K562 (cell line): ENCODE results near the gene MAGI2. TPM values are rescaled to one million over a fixed set of nuclear protein-coding genes. Genes with fewer than 3 reads are reported as not detected.

Experiments
- ATAC-seq: fragments of 200-7000 bp; cut with Tn5 transposase; 3 replicates; pipeline ENCODE4 v1.9.1; 2020; ENCODE audit warnings: moderate library complexity
- BruUV-seq: library from RNA; stranded (reverse); fragments of 400-500 nt; replicated peaks from 2 replicates; lab custom pipeline; 2021; lab: Mats Ljungman, UMichigan
- CTCF ChIA-PET: fragments of 300-600 bp; formaldehyde crosslinking; extraction: SDS; loops from one replicate; lab custom pipeline; 2021; ENCODE audit warnings: low intra/inter-chr PET ratio; lab: Yijun Ruan, JAX
- POLR2A ChIA-PET: fragments of 300-600, 350-650 bp; sonication (Branson Sonifier 250); formaldehyde crosslinking; extraction: SDS; loops from one replicate; lab custom pipeline; 2021; ENCODE audit warnings: antibody characterized with exemption, inconsistent platforms; lab: Yijun Ruan, JAX
- DNase-seq, 4 experiments: peaks; one replicate each; pipeline versions ENCODE4 v3.0.0 to v3.0.0-alpha.2; 2011 to 2018; ENCODE audit warnings: low spot score in 3 of 4, mixed read lengths in 3 of 4; ENCODE audit errors: extremely low read depth in 1 of 4
- FAIRE-seq: peaks from 2 replicates; lab custom pipeline; 2011; peaks lifted over from hg19 to GRCh38; lab: Jason Lieb, UNC
- H2AFZ ChIP-seq: 2 replicates; pipeline ENCODE4 v1.6.0; 2011; ENCODE audit warnings: low read depth, low read length, control low read depth, inconsistent platforms
- H3K27ac ChIP-seq: fragments of 200-600 bp; 3 replicates; pipeline ENCODE4 v1.8.0; 2011; ENCODE audit warnings: low read depth, mild to moderate bottlenecking, control low read depth, inconsistent platforms, low read length, moderate library complexity, mixed read lengths; ENCODE audit errors: extremely low read depth
- H3K27me3 ChIP-seq, 2 experiments: fragments of 300-600 bp in 1 of 2; 2 replicates in 1 of 2; 3 replicates in 1 of 2; pipeline versions ENCODE4 v1.6.0 to v1.8.0; 2011; ENCODE audit warnings: inconsistent platforms in 2 of 2, low read length in 2 of 2, mild to moderate bottlenecking in 1 of 2, mixed read lengths in 1 of 2, moderate library complexity in 1 of 2; ENCODE audit not compliant: control insufficient read depth in 2 of 2, insufficient read depth in 2 of 2
- H3K36me3 ChIP-seq: fragments of 300-600 bp; 3 replicates; pipeline ENCODE4 v1.8.0; 2011; ENCODE audit warnings: mild to moderate bottlenecking, low read length, inconsistent platforms; ENCODE audit not compliant: control insufficient read depth, insufficient read depth
- H3K4me1 ChIP-seq, 2 experiments: fragments of 200-600 bp in 1 of 2; replicated peaks in 1 of 2; 2 replicates in 1 of 2; 3 replicates in 1 of 2; pipeline versions ENCODE4 v1.5.1 to v1.8.0; 2011; ENCODE audit warnings: inconsistent platforms in 2 of 2, low read length in 2 of 2, mild to moderate bottlenecking in 1 of 2, mixed read lengths in 1 of 2, moderate library complexity in 1 of 2; ENCODE audit not compliant: control insufficient read depth in 2 of 2, insufficient read depth in 2 of 2
- H3K4me2 ChIP-seq: 2 replicates; pipeline ENCODE4 v1.6.1; 2011; ENCODE audit warnings: low read length, control low read depth, inconsistent platforms, mixed read lengths; ENCODE audit not compliant: insufficient read depth
- H3K4me3 ChIP-seq: fragments of 200-600 bp; sonication (generic), shearing (Covaris generic); 2 replicates; pipeline ENCODE4 v1.5.1; 2016; ENCODE audit warnings: control low read depth, inconsistent platforms
- H3K79me2 ChIP-seq: fragments of 200-600 bp; 3 replicates; pipeline ENCODE4 v1.8.0; 2011; ENCODE audit warnings: low read length, inconsistent platforms; ENCODE audit not compliant: control insufficient read depth, insufficient read depth
- H3K9ac ChIP-seq, 2 experiments: 2 replicates each; pipeline versions ENCODE4 v1.6.0 to v1.6.1; 2011; ENCODE audit warnings: low read depth in 2 of 2, low read length in 2 of 2, control low read depth in 1 of 2, inconsistent platforms in 1 of 2, mild to moderate bottlenecking in 1 of 2, mixed read lengths in 1 of 2; ENCODE audit not compliant: insufficient read depth in 1 of 2
- H3K9me1 ChIP-seq: one replicate; pipeline ENCODE4 v1.6.0; 2011; ENCODE audit warnings: inconsistent platforms, mild to moderate bottlenecking, low read length, moderate library complexity; ENCODE audit not compliant: control insufficient read depth, insufficient read depth
- H3K9me3 ChIP-seq: replicated peaks from 2 replicates; pipeline ENCODE4 v1.5.1; 2011; ENCODE audit warnings: low read depth, low read length, inconsistent platforms; ENCODE audit not compliant: control insufficient read depth, insufficient read depth
- H4K20me1 ChIP-seq: replicated peaks from 2 replicates; pipeline ENCODE4 v1.6.1; 2011; ENCODE audit warnings: low read length, inconsistent platforms, mixed read lengths; ENCODE audit not compliant: control insufficient read depth, insufficient read depth
- DPF2 ChIP-seq: fragments of 450-650 bp; IDR thresholded peaks from 2 replicates; pipeline ENCODE4 v1.6.1; 2016
- HEY1 ChIP-seq: fragments of 250-450 bp; sonication (Bioruptor Pico); IDR thresholded peaks from 2 replicates; pipeline ENCODE4 v1.5.0; 2020; ENCODE audit warnings: mild to moderate bottlenecking, moderate library complexity, borderline replicate concordance
- MAFK ChIP-seq: IDR thresholded peaks from 2 replicates; pipeline ENCODE4 v1.6.1; 2011; ENCODE audit warnings: low read length, improper control_type of control experiment
- WGBS: fragments of 100-300 bp; shearing (Covaris generic); methylation state at CpG from one replicate; pipeline ENCODE4 v1.1.6; 2016; ENCODE audit warnings: low coverage, mixed read lengths; ENCODE audit not compliant: insufficient coverage; ENCODE audit errors: missing lambda C conversion rate; 5-methylcytosine and 5-hydroxymethylcytosine counted together
- in situ Hi-C: fragments of 300-500 bp; cut with MboI; formaldehyde crosslinking; loops from 4 replicates; pipeline ENCODE4 v1.15.0; 2018; ENCODE audit warnings: inconsistent platforms, mixed read lengths
- intact Hi-C: fragments of 100-400 bp; cut with micrococcal nuclease; formaldehyde crosslinking; loops from 2 replicates; pipeline ENCODE4 v1.14.2; 2022
- polyA plus RNA-seq, 8 experiments: library from polyadenylated mRNA; depleted of rRNA in 4 of 8; stranded (reverse) in 5 of 8; unstranded in 3 of 8; fragments of >200 nt; fragmentation: Nextera tagmentation in 2 of 8; fragmentation: Illumina TruSeq in 1 of 8; extraction: Ambion mirVana in 2 of 8; extraction: Trizol in 1 of 8; gene quantifications; 2 replicates each; pipeline versions ENCODE4 v1.2.1 to v1.2.3, GENCODE V29; 2011 to 2014; ENCODE audit warnings: inconsistent platforms in 1 of 8, missing spikeins in 1 of 8
- total RNA-seq, 7 experiments: library from RNA; depleted of rRNA in 6 of 7; stranded (reverse); fragments of >200 nt in 6 of 7; fragmentation: Illumina TruSeq in 2 of 7; extraction: Trizol in 2 of 7; gene quantifications; 2 replicates each; pipeline versions ENCODE4 v1.2.1 to v1.2.3, GENCODE V29; 2011 to 2021; ENCODE audit warnings: low replicate concordance in 1 of 7
- TF ChIP-seq, protein P1 (sequence below): sonication (generic); formaldehyde crosslinking; IDR thresholded peaks from 2 replicates; pipeline ENCODE4 v1.8.0; 2022; ENCODE audit warnings: mild to moderate bottlenecking, missing genetic modification reagents
- TF ChIP-seq, protein P2 (sequence below): fragments of 450-650 bp; IDR thresholded peaks from 2 replicates; pipeline ENCODE4 v1.6.1; 2016
- TF ChIP-seq, protein P3 (sequence below): fragments of 450-650 bp; IDR thresholded peaks from 2 replicates; pipeline ENCODE4 v1.6.1; 2016; ENCODE audit warnings: mild to moderate bottlenecking

The MAGI2 gene
- total and polyA plus RNA-seq, 9 of the 15 experiments (the other 6 are each of a cell fraction or from before 2014, with no cell fraction given), result 0.27 to 1.4 (median 0.70) TPM

DNA sequence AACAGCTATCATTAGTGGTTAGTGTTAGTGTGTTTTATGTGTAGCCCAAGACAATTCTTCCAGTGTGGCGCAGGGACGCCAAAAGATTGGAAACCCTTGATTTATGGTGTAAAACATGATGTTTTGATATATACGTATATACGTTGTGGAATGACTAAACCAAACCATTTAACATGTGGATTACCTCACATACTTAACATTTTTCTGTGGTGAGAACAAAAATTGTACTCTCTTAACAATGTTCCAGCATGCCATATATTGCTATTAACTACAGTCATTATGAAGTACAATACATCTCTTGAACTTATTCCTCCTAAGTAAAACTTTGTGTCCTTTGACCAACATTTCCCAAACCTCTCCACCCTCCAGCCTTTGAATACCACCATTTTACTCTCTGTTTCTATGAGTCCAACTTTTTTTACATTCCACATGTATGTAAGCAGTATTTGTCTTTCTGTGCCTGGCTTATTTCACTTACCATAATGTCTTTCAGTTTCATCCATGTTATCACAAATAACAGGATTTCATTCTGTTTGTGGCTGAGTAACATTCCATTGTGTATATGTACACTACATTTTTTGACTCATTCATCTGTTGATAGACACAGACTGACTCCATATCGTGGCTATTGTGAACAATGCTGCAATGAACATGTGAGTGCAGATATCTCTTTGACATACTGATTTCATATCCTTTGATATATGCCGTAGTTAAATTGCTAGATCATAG, 42.2 kb upstream of the MAGI2 start:
- no peak overlapping the region for H3K9ac ChIP-seq
- CTCF ChIA-PET, result no interaction called here
- H3K79me2 ChIP-seq, result no peaks in the 10 kb centered on the region
- H3K4me2 ChIP-seq, result no peak overlapping the region
- no peak for TF ChIP-seq MAFK
- TF ChIP-seq, protein P1, sequence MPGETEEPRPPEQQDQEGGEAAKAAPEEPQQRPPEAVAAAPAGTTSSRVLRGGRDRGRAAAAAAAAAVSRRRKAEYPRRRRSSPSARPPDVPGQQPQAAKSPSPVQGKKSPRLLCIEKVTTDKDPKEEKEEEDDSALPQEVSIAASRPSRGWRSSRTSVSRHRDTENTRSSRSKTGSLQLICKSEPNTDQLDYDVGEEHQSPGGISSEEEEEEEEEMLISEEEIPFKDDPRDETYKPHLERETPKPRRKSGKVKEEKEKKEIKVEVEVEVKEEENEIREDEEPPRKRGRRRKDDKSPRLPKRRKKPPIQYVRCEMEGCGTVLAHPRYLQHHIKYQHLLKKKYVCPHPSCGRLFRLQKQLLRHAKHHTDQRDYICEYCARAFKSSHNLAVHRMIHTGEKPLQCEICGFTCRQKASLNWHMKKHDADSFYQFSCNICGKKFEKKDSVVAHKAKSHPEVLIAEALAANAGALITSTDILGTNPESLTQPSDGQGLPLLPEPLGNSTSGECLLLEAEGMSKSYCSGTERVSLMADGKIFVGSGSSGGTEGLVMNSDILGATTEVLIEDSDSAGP (CRISPR knock-in tag), result no peak
- TF ChIP-seq HEY1 (CRISPR knock-in tag), result no peak
- TF ChIP-seq DPF2, result no peak
- TF ChIP-seq, protein P2, sequence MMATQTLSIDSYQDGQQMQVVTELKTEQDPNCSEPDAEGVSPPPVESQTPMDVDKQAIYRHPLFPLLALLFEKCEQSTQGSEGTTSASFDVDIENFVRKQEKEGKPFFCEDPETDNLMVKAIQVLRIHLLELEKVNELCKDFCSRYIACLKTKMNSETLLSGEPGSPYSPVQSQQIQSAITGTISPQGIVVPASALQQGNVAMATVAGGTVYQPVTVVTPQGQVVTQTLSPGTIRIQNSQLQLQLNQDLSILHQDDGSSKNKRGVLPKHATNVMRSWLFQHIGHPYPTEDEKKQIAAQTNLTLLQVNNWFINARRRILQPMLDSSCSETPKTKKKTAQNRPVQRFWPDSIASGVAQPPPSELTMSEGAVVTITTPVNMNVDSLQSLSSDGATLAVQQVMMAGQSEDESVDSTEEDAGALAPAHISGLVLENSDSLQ, result no peak
- TF ChIP-seq, protein P3, sequence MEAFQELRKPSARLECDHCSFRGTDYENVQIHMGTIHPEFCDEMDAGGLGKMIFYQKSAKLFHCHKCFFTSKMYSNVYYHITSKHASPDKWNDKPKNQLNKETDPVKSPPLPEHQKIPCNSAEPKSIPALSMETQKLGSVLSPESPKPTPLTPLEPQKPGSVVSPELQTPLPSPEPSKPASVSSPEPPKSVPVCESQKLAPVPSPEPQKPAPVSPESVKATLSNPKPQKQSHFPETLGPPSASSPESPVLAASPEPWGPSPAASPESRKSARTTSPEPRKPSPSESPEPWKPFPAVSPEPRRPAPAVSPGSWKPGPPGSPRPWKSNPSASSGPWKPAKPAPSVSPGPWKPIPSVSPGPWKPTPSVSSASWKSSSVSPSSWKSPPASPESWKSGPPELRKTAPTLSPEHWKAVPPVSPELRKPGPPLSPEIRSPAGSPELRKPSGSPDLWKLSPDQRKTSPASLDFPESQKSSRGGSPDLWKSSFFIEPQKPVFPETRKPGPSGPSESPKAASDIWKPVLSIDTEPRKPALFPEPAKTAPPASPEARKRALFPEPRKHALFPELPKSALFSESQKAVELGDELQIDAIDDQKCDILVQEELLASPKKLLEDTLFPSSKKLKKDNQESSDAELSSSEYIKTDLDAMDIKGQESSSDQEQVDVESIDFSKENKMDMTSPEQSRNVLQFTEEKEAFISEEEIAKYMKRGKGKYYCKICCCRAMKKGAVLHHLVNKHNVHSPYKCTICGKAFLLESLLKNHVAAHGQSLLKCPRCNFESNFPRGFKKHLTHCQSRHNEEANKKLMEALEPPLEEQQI, result no peak
- H3K9me1 ChIP-seq, result no peaks in the 10 kb centered on the region
- no peak overlapping the region for H3K4me3 ChIP-seq
- FAIRE-seq (no peak), ATAC-seq (no peak), DNase-seq (no peak)
- POLR2A ChIA-PET, result no interaction called here
- no peaks in the 10 kb centered on the region for H3K4me1 ChIP-seq
- H4K20me1 ChIP-seq, result no peaks in the 10 kb centered on the region
- intact Hi-C loops (no loop called here), in situ Hi-C loops (no loop called here)
- H3K27me3 ChIP-seq, result no peaks in the 10 kb centered on the region
- 0 out of 2 replicates have a peak, but pooled peaks cover 2% of the 10 kb centered on the region for H3K9me3 ChIP-seq
- no peak overlapping the region for H2AFZ ChIP-seq
- under 1% methylated on average over 6 of the region's 6 CpGs for WGBS
- no TSS peak for BruUV-seq
- no peak overlapping the region for H3K27ac ChIP-seq
- H3K36me3 ChIP-seq, result no peaks in the 10 kb centered on the region
